ENCODE data around the gene COBL.

- TF ChIP-seq CTCF (conservative IDR thresholded peaks at IDR 0.05): no peak
- no peak for TF ChIP-seq EZH2 (IDR thresholded peaks at IDR 0.05; ENCODE audit: low read depth)
Observed at GRCh38 chr7:51067258-51067657, 249.4 kb downstream of the COBL start.
